NCI-H526 (cell line): ENCODE measurements around the gene RWDD4.

ENCODE experiments used
- DNase-seq, 2 experiments: peaks; one replicate each; lab custom pipeline; 2025; lab: John Stamatoyannopoulos, UW

The RWDD4 gene

DNA sequence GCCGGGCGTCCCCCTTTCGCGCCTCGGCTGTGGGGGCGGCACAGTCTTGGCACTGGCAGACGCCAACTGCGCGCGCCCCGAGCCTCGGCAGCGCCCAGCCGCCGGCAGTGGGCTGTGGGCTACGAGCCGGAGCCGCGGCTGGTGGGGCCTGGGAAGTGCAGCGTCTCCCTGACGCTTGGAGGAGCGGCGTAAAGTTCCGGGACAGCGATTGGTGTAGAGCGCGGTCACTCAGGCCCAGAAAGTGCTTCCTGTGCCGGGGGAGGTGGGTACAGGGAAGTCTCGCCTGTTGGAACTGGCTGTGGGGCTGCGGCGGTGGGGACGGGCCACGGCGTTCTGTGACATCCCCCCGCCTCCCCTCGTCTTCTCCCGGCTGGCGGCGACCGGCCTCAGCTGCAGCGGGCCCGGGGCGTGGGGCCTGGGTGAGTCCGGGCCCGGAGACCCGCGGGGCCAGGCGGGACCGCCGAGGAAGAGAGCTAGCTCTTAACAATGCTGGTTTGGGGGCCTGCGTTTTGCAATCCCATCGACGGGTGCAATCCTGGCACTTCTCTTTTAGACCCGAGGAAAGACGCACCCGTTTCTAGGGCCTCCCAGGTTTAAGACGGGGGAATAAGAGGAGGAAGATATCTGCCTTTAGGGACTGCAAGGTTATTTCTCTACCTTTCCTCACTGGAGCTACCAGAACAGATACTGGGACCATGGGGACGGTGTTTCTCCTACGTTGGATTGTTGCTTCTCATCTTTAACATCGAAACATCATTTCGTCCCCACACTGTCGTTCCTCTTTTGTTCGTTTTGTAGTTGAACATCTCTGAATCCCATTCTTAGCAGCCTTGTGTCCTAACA, at the start of gene RWDD4, which contains the start of gene TRAPPC11:
Gene RWDD4 (minus strand): TSS at position 157 of the 843 bp plus-strand sequence. CDS start 233 bp downstream, outside the sequence.
Gene TRAPPC11 (plus strand): TSS at position 265 of the 843 bp plus-strand sequence. CDS start 4,575 bp downstream, outside the sequence.
- peak; percentile 93 to 94 for DNase-seq

DNA sequence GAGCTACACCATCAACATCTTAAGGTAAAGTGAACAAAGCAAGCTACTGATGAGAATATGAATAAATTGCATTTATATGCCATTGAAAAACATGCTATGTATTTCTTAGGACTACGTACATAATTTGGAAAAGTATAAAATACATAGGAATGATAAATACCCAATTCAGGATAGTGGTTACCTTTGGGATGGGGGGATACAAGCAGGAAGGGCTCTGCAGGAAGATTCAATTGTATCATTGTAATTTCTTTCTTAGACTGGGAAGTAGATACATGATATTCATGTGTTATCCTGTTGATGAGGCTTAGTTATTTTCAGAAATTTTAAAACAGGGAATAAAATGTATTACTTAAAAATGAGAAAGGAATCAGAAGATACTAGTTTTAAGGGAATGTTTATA, 43.5 kb upstream of the RWDD4 start:
- DNase-seq, result no peak

DNA sequence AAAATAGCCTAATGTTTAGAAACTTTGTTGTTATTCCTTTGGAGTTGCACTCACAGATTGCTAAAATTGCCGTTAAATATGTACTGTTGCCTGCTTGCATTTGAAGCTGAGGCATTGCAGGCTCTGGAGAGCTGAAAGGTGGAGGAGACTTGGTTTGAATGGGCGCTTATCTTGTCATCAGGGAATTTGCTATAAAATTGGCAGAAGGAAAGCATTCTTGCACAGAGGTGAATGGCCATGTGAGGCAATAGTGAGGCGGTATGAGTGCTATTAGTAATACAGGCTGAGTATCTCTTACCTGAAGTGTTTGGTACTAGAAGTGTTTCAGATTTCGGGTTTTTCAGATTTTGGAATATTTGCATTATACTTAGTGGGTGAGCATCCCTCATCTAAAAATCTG, 41.4 kb upstream of the RWDD4 start:
- DNase-seq, result no peak

DNA sequence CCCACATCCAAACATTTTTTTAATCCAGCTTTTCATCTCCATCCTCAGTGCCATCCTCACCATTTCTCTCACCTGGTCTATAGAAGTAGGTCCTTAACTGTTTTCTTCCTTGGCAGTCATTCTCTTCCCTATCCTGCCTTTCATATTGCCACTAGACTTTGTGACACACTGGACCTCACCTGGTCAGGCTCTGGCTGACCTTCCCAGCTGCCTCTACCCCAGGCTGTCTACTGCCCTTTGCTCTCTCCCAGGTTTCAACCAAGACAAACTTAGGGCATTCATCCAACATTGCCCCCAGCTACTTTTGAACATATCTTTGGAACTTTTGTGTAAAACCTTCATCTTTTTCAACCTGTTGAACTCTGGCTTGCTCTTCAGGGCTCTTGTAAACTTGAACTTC, 39.9 kb upstream of the RWDD4 start:
- DNase-seq, result no peak

DNA sequence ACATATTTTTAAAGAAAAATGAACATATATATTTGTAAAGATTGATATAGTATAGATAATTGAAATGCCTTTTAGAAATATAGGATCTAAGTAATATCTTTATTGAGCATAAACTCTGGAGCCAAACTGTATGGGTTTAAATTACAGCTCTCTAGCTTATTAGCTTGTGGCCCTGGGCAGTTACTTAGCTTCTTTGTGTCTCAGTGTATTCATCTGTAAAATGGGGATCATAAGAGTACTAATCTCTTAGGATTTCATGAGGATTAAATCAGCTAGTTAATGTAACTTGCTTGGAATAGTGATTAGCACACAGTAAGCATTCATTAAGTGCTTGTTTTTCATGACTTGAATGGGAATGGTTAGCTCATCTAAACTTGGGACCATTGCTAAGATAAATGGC, 32.9 kb upstream of the RWDD4 start:
- no peak for DNase-seq

DNA sequence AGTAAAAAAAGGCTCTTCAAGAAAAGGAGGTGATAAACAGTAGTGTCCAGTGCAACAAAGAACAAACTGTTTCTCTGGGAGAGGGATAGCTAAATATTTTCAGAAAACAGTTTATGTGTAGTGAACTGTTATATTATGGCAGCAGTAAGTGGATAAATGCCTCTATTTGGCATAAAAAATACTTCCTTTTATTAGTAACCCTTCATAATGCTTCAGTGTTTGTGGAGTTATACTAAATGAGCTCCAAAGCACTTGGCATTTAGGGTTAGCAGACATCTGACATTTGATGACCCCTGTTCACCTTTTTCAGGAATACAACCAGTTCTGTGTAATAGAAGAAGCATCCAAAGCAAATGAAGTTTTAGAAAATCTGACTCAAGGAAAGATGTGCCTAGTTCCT, 32.0 kb upstream of the RWDD4 start:
- no peak for DNase-seq

DNA sequence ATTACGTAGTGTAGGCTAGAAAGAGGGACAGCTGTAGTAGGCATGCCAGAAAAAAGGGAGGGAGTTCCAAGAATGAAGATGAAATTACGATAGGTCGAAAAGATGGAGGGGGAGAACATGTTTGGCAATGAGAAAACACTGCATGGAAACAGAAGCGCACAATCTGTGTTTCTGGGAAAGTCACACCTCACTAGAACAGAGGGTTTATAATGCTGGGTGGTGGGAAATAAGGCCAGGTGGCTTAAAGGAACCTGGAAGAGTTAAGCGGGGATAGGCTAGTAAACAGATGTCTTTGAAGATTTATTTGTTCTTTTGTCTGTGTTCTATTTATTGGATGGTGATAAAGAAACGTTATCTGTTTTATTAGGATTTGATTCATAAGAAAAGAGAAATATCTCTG, 29.2 kb upstream of the RWDD4 start:
- DNase-seq, result no peak

DNA sequence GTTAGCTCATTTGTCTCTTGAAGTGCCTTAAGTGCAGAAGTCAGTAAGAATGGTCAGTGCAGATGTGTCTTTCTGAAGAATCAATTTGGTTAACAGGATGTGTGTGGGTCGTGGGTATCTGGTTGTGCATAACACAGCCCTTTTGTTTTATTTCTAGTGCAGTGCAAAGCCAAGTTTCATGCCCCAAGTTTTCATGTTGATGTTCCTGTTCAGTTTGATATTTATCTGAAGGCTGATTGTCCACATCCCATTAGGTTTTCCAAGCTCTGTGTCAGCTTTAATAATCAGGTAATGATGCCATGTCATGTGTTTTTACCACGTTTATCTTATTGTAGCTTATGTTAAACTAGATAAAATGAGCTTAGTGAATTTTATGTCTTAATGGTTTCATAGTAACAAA, 27.5 kb upstream of the RWDD4 start:
- no peak for DNase-seq

DNA sequence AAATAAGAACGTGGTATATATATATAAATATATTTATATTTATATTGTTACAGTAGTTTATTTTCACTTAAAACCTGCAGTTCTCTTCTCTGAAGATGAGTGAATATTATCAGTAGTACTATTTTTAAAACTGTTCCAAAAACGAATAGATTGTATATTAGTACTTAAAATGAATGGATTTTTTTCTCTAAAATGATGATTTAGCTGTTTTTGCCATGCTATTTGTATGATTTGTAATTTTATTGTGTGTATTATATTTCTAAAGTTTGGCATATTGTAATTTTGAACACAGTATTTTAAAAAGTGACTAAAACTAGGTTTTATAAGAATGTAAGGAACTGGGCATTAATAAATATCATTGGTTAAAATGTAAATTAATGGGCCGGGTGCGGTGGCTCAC, 22.1 kb upstream of the RWDD4 start:
- DNase-seq, result no peak

DNA sequence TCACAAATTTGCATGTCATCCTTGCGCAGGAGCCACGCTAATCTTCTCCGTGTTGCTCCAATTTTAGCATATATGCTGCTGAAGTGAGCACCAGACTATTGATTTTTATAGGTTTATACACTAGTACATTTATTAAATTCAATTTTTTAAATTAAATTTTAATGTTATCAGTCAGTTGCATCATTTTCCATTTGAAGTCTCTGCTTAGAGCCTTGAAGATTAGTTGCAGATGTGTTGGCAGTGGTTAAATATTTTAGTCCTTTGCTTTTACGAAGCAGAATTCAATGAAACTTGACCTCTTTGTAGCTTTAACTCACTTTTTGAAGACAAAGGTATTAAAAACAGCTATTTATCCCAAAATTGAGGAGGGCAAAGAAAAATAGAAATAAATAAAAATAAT, 16.6 kb upstream of the RWDD4 start:
- DNase-seq, result no peak

DNA sequence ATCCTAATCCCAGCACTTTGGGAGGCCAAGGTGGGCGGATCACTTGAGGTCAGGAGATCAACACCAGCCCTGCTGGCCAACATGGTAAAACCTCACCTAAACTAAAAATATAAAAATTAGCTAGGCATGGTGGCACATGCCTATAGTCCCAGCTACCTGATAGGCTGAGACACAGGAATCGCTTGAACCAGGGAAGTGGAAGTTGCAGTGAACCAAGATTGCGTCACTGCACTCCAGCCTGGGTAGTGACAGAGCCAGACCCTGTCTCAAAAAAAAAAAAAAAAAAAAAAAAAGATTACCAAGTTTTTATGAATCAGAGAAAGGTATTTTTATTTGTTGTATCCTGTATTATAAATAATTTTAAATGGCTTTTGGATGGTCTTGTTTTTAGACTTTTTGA, 15.2 kb upstream of the RWDD4 start:
- DNase-seq, result no peak

DNA sequence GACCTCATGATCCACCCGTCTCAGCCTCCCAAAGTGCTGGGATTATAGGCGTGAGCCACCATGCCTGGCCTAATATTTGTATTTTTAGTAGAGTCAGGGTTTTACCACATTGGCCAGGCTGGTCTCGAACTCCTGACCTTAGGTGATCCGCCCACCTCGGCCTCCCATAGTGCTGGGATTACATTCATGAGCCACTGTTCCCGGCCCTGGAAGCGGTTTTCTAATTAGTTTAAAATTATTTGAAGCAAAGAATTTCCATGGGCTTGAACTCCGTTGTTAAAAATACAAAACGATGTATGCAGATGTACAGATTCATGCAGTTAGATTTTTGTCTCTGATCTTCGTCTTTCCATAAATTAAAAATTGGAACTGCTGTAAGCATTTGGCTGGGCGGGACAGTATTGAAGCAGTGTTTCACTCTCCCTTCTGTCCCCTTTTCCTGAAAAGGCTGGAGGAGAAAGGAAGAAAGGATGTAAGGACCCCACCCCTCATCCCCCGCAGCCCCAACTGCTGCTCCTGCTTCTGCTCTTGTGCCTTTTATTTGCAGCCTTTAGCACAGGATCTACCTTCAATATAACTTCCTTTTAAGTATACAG, 12.1 kb upstream of the RWDD4 start:
- DNase-seq, result no peak

DNA sequence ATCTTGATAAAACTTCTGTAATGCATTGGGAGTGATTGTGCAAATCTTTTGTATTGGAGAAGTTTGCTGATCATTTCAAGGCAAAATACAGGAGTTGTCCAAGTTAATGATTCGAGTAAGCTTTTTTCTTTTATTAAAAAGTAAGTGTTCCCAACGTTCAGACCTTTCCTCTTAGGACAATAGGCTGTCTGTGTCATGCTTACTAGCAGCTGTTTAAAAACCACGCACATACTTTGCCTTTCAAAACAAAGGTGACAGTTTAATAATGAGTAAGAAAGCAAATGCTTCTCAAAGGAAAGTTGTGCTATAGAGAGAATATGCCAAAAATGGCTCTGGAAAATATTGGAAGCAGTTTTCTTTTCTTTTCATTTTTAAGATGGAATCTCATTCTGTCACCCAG, 11.3 kb upstream of the RWDD4 start:
- peak; percentile 65 to 69 for DNase-seq

DNA sequence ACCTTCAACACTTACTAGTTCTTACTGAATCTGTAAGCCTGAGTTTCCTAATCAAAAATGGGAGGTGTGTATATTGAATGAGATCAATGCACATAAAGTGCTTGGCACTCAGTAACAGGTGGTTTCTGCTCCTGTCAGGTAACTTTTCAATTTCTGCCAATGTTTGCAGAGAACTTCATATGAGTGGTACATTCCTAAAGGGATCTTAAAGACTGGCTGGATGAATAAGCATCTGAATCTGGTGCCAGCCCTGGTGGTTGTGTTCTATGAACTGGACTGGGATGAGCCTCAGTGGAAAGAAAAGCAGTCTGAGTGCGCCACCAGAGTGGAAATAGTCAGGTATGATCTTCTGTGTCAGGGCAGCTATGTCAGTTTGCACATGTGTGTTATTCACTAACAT, 7.1 kb upstream of the RWDD4 start:
- DNase-seq, result no peak

DNA sequence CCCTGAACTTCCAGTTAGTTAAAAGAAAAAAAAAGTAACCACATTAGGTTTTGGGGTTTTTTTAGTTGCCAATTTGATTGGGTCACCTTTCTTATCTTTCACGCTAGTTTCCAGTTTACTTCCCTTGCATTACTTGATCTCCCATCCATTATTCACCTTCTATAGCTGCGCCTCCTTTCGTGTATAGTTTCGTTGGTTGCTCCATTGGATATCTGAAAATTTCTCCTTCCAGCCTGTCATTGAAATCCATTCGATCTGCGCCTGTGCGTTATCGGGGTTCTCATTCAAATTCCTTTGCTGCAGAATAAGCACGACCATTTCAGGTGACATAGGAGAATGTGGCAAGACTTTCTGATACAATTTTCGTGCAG, 872 bp upstream of the RWDD4 start:
- DNase-seq, result peak; percentile 13 to 23

DNA sequence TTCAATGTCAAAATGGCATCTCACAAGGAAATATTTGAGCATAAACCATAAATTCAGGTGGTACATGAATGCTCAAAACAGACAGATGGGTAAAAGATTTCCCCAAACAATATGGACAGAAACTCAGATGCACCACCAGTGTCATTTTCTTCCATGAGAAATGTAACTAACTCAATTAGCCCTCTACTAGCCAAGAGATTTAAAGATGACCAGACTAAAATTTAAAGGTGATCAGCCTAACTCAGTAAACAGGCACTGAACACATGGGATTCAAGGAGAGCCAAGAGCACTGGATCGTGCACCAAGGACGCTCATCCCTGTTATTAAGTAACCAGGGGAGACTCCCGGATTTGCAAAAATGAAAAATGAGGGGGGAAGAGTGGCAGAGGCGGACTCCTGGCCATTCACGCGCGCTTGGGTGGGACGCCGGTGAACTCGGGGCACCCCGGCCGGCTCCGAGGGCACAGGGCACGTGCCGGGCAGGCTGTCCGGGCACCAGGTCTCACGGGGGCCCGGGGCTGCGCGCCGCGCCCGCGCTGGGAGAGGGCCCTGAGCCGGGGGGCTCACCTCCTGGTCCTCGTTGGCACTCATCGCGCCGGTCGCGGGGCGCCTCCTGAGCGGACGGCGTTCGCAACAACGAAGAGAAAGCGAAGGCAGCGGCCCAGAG, 490 bp downstream of the RWDD4 start:
- peak in 1 of 2 experiments; percentile 26 for DNase-seq

DNA sequence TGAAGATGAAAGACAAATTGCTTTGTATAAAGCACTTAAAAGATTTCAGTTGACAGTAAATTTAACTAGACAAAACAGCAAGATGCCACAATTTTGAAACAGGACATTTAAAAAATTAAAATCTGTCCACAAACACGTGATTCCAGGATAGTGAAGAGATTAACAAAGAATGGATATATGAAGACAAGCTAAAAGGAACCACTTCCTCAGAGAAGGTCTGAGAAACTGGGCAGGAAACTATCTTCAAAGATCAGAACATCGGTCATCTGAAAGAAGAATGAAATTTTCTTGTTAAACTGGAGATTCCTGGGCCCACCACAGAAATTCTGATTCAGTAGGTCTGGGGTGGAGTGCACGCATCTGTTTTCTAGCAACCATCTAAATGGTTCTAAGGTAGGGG, 1.4 kb downstream of the RWDD4 start:
- DNase-seq, result no peak

DNA sequence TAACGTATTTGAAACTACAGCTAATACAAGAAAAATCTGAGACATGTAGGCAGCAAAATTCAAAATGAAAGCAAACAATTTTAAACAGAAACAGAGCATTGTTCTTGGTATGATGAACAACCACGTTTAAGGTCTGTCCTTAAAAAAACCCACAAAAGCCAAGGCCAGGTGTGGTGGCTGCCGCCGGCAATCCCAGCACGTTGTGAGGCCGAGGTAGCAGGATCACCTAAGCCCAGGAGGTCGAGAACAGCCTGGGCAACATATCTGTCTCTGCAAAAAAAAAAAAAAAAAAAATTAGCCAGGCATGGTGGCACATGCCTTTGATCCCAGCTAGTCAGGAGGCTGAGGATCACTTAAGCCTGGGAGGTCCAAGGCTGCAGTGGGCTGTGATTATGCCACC, 13.7 kb downstream of the RWDD4 start:
- no peak for DNase-seq

DNA sequence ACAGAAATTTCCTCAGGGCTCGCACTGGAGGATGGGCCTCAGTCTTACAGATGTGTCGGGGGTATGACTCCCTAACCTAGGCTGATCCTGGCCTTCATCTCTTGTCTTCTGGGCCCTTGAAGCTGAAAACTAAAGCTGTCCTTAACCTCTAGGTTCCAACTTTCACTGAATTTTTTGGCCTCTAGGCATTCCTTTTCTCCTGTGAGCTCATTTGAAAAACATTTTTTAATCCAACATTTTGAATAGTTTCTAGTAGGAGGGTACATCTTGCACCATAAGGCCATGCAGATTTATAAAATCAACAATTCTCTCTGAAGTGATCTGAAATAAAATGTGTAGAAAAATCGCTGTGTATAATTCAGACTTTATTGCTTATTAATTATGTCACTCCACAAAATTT, 19.7 kb downstream of the RWDD4 start:
- no peak for DNase-seq

DNA sequence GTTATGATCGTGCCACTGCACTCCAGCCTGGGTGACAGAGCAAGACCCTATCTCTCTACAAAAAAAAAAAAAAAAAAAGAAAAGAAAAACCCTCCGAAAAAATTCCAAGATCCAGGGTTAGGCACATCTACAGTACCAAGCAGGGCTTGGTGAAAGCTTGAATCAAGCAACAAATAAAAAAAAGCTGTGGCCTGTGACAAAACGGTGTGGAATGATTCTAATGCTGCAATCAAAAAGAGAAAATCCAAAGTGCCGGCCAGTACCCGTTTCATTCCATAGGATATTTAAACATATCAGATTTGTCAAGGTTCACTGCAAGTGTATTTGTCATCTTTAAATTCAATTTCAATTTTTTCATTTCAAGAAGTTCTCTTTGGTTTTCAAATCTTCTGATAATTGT, 20.5 kb downstream of the RWDD4 start:
- DNase-seq, result no peak

DNA sequence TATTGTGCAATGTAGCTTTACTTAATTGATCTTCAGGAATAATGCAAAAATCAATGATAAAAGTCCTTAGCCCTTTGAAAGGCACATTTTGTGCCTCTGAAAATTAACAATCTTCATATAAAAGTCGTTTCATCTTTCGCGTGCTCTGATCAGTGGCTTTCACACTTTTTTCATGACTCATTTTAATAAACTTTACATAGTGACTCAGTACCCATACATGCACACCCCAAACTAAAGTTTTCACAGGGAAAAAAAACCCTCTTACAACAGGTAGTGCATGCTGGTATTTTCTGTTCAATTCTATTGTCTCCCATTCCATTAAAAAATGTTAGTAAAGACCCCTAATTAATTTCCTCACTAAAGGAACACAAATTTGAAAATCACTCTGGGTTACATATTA, 21.5 kb downstream of the RWDD4 start:
- DNase-seq, result no peak

DNA sequence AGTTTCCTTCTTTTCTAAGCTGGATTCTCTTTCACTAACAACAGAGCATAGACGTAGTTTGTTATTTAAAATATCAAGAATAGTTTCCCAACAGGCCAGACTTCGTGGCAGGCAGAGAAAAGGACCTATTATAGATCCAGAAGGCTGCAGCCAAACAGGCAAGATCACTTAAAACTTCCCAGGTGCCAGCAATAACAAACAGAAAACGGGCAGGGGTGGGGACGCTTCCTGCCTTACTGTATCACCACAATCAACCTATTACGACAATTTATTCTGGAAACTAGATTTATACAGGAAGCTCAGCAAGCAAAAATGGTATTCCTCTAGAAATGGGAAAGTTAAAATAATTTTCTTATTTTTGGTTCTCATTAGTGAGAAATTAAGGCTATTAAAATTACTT, 22.1 kb downstream of the RWDD4 start:
- DNase-seq, result no peak

DNA sequence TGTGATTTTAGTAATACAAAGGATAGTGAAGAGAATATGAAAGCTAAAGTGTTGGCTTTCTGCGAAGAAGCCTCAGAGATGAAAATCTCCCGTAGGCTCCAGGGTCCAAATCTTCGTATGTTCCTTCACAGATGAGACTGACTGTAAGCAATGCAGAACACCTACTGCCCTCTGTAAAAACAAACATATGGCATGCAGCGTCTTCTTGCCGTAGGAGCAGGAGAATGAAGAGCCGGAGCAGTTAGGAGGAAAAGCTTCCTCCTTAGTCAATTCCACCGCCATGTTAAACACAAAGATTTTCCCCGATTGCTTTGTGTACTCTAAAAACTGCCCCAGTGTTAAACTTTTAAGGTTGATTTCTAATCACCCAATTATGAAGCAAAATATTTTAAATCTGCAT, 22.5 kb downstream of the RWDD4 start:
- DNase-seq, result no peak
